IMR-90 (cell line): ENCODE results near the gene SF3A2. TPM values are rescaled to one million over a fixed set of nuclear protein-coding genes. Genes with fewer than 3 reads are reported as not detected.
A peak's percentile ranks its signal among the peaks of the same experiment; 100 is the strongest.

Experiments used
- ATAC-seq: fragments of 200-7000 bp; cut with Tn5 transposase; 2 replicates; pipeline ENCODE4 v1.9.1; 2020; ENCODE audit warnings: low read depth, mild to moderate bottlenecking, moderate library complexity
- BruUV-seq: library from RNA; stranded (reverse); fragments of 400-500 nt; replicated peaks from 2 replicates; lab custom pipeline; 2021; lab: Mats Ljungman, UMichigan
- CTCF ChIA-PET: fragments of 300-600 bp; formaldehyde crosslinking; extraction: SDS; loops from one replicate; lab custom pipeline; 2021; ENCODE audit warnings: antibody characterized with exemption; lab: Yijun Ruan, JAX
- POLR2A ChIA-PET: fragments of 300-600 bp; sonication (Branson Sonifier 250); formaldehyde crosslinking; loops from one replicate; lab custom pipeline; 2022; ENCODE audit warnings: antibody characterized with exemption; ENCODE audit not compliant: unreplicated experiment; lab: Charles Lee
- DNase-seq: peaks from one replicate; pipeline ENCODE4 v3.0.0; 2013
- H2AFZ ChIP-seq: replicated peaks from 2 replicates; pipeline ENCODE3; 2013; ENCODE audit warnings: low read length, mild to moderate bottlenecking; ENCODE audit not compliant: poor library complexity
- H2AK5ac ChIP-seq: 2 replicates; pipeline ENCODE4 v1.6.1; 2013; ENCODE audit warnings: low read depth, low read length, inconsistent platforms
- H2AK9ac ChIP-seq: replicated peaks from 2 replicates; pipeline ENCODE3; 2013; ENCODE audit warnings: mild to moderate bottlenecking, low read depth, low read length, moderate library complexity; ENCODE audit not compliant: poor library complexity
- H2BK120ac ChIP-seq: 2 replicates; pipeline ENCODE4 v1.6.1; 2013; ENCODE audit warnings: low read depth, low read length, inconsistent platforms
- H2BK15ac ChIP-seq: 3 replicates; pipeline ENCODE4 v1.6.1; 2013; ENCODE audit warnings: low read depth, low read length, inconsistent platforms
- H2BK20ac ChIP-seq: 2 replicates; pipeline ENCODE4 v1.6.1; 2013; ENCODE audit warnings: low read depth, mild to moderate bottlenecking, inconsistent platforms, low read length, moderate library complexity
- H2BK5ac ChIP-seq: 2 replicates; pipeline ENCODE4 v1.6.1; 2013; ENCODE audit warnings: mild to moderate bottlenecking, low read depth, low read length, inconsistent platforms; ENCODE audit not compliant: poor library complexity, severe bottlenecking
- H3K14ac ChIP-seq: replicated peaks from 2 replicates; pipeline ENCODE4 v1.6.1; 2013; ENCODE audit warnings: low read depth, low read length, inconsistent platforms
- H3K18ac ChIP-seq: 2 replicates; pipeline ENCODE4 v1.6.1; 2013; ENCODE audit warnings: low read depth, low read length, control low read depth
- H3K23ac ChIP-seq: 2 replicates; pipeline ENCODE4 v1.6.1; 2013; ENCODE audit warnings: low read depth, low read length, inconsistent platforms
- H3K27ac ChIP-seq: 2 replicates; pipeline ENCODE4 v1.5.1; 2013; ENCODE audit warnings: mild to moderate bottlenecking, control low read depth, low read length; ENCODE audit not compliant: insufficient read depth
- H3K27me3 ChIP-seq: 2 replicates; pipeline ENCODE4 v1.6.1; 2013; ENCODE audit warnings: low read length; ENCODE audit not compliant: control insufficient read depth, insufficient read depth
- H3K36me3 ChIP-seq: 2 replicates; pipeline ENCODE4 v1.6.1; 2013; ENCODE audit warnings: low read length, mixed read lengths; ENCODE audit not compliant: control insufficient read depth, insufficient read depth
- H3K4ac ChIP-seq: 2 replicates; pipeline ENCODE4 v1.6.1; 2013; ENCODE audit warnings: low read depth, low read length, inconsistent platforms
- H3K4me1 ChIP-seq: 2 replicates; pipeline ENCODE4 v1.6.1; 2013; ENCODE audit warnings: low read length, mixed read lengths; ENCODE audit not compliant: control insufficient read depth, insufficient read depth
- H3K4me2 ChIP-seq: 2 replicates; pipeline ENCODE4 v1.6.1; 2013; ENCODE audit warnings: low read depth, mild to moderate bottlenecking, control low read depth, low read length, moderate library complexity
- H3K4me3 ChIP-seq: 2 replicates; pipeline ENCODE4 v1.5.1; 2013; ENCODE audit warnings: low read depth, mild to moderate bottlenecking, control low read depth, low read length, moderate library complexity; ENCODE audit not compliant: insufficient read depth
- H3K56ac ChIP-seq: 2 replicates; pipeline ENCODE4 v1.6.1; 2013; ENCODE audit warnings: low read length, inconsistent platforms; ENCODE audit not compliant: insufficient read depth; ENCODE audit errors: extremely low read depth
- H3K79me1 ChIP-seq, 2 experiments: 2 replicates each; pipeline ENCODE4 v1.6.1; 2013; ENCODE audit warnings: low read length in 2 of 2, inconsistent platforms in 1 of 2, low read depth in 1 of 2
- H3K9ac ChIP-seq: 2 replicates; pipeline ENCODE4 v1.6.1; 2013; ENCODE audit warnings: low read depth, low read length, control low read depth
- H3K9me1 ChIP-seq: 2 replicates; pipeline ENCODE4 v1.6.1; 2013; ENCODE audit warnings: low read length, inconsistent platforms; ENCODE audit not compliant: insufficient read depth
- H3K9me3 ChIP-seq: 2 replicates; pipeline ENCODE4 v1.6.1; 2013; ENCODE audit warnings: low read length; ENCODE audit not compliant: control insufficient read depth, insufficient read depth
- H4K20me1 ChIP-seq: 2 replicates; pipeline ENCODE4 v1.6.1; 2013; ENCODE audit warnings: low read length, inconsistent platforms; ENCODE audit not compliant: insufficient read depth
- H4K5ac ChIP-seq: 2 replicates; pipeline ENCODE4 v1.6.1; 2013; ENCODE audit warnings: mild to moderate bottlenecking, low read depth, low read length, control low read depth
- H4K8ac ChIP-seq, 2 experiments: 2 replicates each; pipeline ENCODE4 v1.6.1; 2013; ENCODE audit warnings: low read depth in 2 of 2, low read length in 2 of 2, control low read depth in 1 of 2, inconsistent platforms in 1 of 2
- H4K91ac ChIP-seq: 2 replicates; pipeline ENCODE4 v1.6.1; 2013; ENCODE audit warnings: low read depth, low read length, inconsistent platforms; ENCODE audit not compliant: insufficient read depth
- BHLHE40 ChIP-seq: fragments of 150-350 bp; IDR thresholded peaks from 2 replicates; pipeline ENCODE4 v1.6.1; 2016; ENCODE audit warnings: mild to moderate bottlenecking, low read depth, low read length
- CEBPB ChIP-seq: IDR thresholded peaks from 2 replicates; pipeline ENCODE4 v1.6.1; 2012; ENCODE audit warnings: low read depth, low read length, improper control_type of control experiment
- CTCF ChIP-seq: conservative IDR thresholded peaks from 2 replicates; pipeline ENCODE4 v1.5.1; 2012; ENCODE audit warnings: mild to moderate bottlenecking, low read depth, low read length, improper control_type of control experiment
- ELK1 ChIP-seq: fragments of 150-350 bp; IDR thresholded peaks from 2 replicates; pipeline ENCODE4 v1.6.1; 2016; ENCODE audit warnings: low read depth, mild to moderate bottlenecking, low read length, moderate library complexity, borderline replicate concordance
- FOS ChIP-seq: fragments of 150-350 bp; IDR thresholded peaks from 2 replicates; pipeline ENCODE4 v1.6.1; 2016; ENCODE audit warnings: low read depth, low read length
- MAZ ChIP-seq: IDR thresholded peaks from 2 replicates; pipeline ENCODE4 v1.6.1; 2012; ENCODE audit warnings: low read depth, mild to moderate bottlenecking, low read length, improper control_type of control experiment, moderate library complexity, borderline replicate concordance
- NFE2L2 ChIP-seq: fragments of 150-350 bp; IDR thresholded peaks from 2 replicates; pipeline ENCODE4 v1.6.1; 2016; ENCODE audit warnings: low read depth, mild to moderate bottlenecking, low read length
- POLR2A ChIP-seq: IDR thresholded peaks from 2 replicates; pipeline ENCODE4 v1.6.1; 2012; ENCODE audit warnings: mild to moderate bottlenecking, low read depth, low read length
- RAD21 ChIP-seq: IDR thresholded peaks from 2 replicates; pipeline ENCODE4 v1.6.1; 2012; ENCODE audit warnings: low read length, improper control_type of control experiment
- SMC3 ChIP-seq: fragments of 150-350 bp; IDR thresholded peaks from 2 replicates; pipeline ENCODE4 v1.6.1; 2016; ENCODE audit warnings: low read depth, mild to moderate bottlenecking, antibody characterized with exemption, low read length, moderate library complexity
- USF2 ChIP-seq: fragments of 150-350 bp; IDR thresholded peaks from 2 replicates; pipeline ENCODE4 v1.6.1; 2017; ENCODE audit warnings: mild to moderate bottlenecking, antibody characterized with exemption, low read length, low read depth
- WGBS, 2 experiments: methylation state at CpG; one replicate each; pipeline versions ENCODE4 v1.1.5 to v1.1.7; 2013; ENCODE audit warnings: missing lambda C conversion rate in 2 of 2; ENCODE audit not compliant: insufficient read length in 1 of 2; ENCODE audit errors: extremely low coverage in 2 of 2; 5-methylcytosine and 5-hydroxymethylcytosine counted together
- dilution Hi-C: fragments of 300-500 bp; cut with HindIII; formaldehyde crosslinking; loops from one replicate; pipeline ENCODE4 v1.14.3; 2018; ENCODE audit warnings: low sequenced_read_pairs; ENCODE audit not compliant: unreplicated experiment
- in situ Hi-C: fragments of 300-500 bp; cut with MboI; formaldehyde crosslinking; loops from 3 replicates; pipeline ENCODE4 v1.14.3; 2019; ENCODE audit warnings: low sequenced_read_pairs, inconsistent platforms, mixed read lengths
- intact Hi-C: fragments of 100-400 bp; cut with micrococcal nuclease; formaldehyde crosslinking; loops from 2 replicates; pipeline ENCODE4 v1.10.0; 2022
- polyA plus RNA-seq, 3 experiments: library from polyadenylated mRNA; depleted of rRNA; stranded (reverse); fragments of >200 nt; gene quantifications; 2 replicates each; pipeline ENCODE4 v1.2.3, GENCODE V29; 2012; ENCODE audit warnings: low replicate concordance in 1 of 3
- total RNA-seq: library from RNA; depleted of rRNA; stranded (reverse); fragments of >200 nt; gene quantifications from 2 replicates; pipeline ENCODE4 v1.2.3, GENCODE V29; 2012

The SF3A2 gene
- total and polyA plus RNA-seq, 2 of the 4 experiments (the other 2 are of a cell fraction) = 4.8 to 34.5 TPM

GRCh38 chr19:2237051-2237868 lies 636 bp downstream of the SF3A2 start (continued):
- no peak for TF ChIP-seq POLR2A

- POLR2A ChIA-PET = no interaction called here
Observed at GRCh38 chr19:2237869-2238153, 1.2 kb downstream of the SF3A2 start.

More at GRCh38 chr19:2237869-2238153, 1.2 kb downstream of the SF3A2 start:
- H2AK9ac ChIP-seq = peak overlapping the region; percentile 82
- peak overlapping the region; percentile 94 for H3K4me2 ChIP-seq
- H3K36me3 ChIP-seq = peaks cover 15% of the 10 kb centered on the region
- peak overlapping the region; percentile 82; the same call in 1 of the 2 replicates for H3K4ac ChIP-seq
- H3K79me1 ChIP-seq = peaks cover under 1 to 65% of the 10 kb centered on the region in 2 experiments; a peak in 3 of 4 replicates
- no peak overlapping the region for H3K9ac ChIP-seq
- no peak overlapping the region for H4K91ac ChIP-seq
- peaks cover 13% of the 10 kb centered on the region for H3K9me1 ChIP-seq
- intact Hi-C loops (loop anchor here (2.0 to 5.0 kb wide), 2 partner anchors 79 to 374 kb away; no protein-coding TSS in a partner anchor), dilution Hi-C loops (no loop called here), in situ Hi-C loops (no loop called here)
- no peak for TF ChIP-seq MAZ
- no peak for TF ChIP-seq RAD21
- no peak for TF ChIP-seq USF2
- no peak for TF ChIP-seq CEBPB
- TF ChIP-seq CTCF = no peak
- TF ChIP-seq NFE2L2 = no peak
- TF ChIP-seq POLR2A = no peak
- no peak for TF ChIP-seq BHLHE40
- no peak for TF ChIP-seq ELK1
- no peak for TF ChIP-seq FOS
- no peak for TF ChIP-seq SMC3
- H3K27me3 ChIP-seq = no peaks in the 10 kb centered on the region
- no peak for ATAC-seq
- no peak overlapping the region for H4K5ac ChIP-seq
- H3K23ac ChIP-seq = peak overlapping the region; percentile 39; the same call in 1 of the 2 replicates
- H2AK5ac ChIP-seq = peak overlapping the region; percentile 97; the same call in 1 of the 2 replicates
- no peak for DNase-seq
- H3K18ac ChIP-seq = no peak overlapping the region
- no peak overlapping the region for H2BK120ac ChIP-seq
- WGBS, 2 experiments = 100% methylated on average over 1 of the region's 6 CpGs; no CpG with 5 or more reads in 1 of the 2 experiments
- CTCF ChIA-PET = interaction anchor here (1.6 kb wide), 1 partner anchor 24 kb away, joined by 6 read pairs; no protein-coding TSS in a partner anchor
- H4K20me1 ChIP-seq = peaks cover 52% of the 10 kb centered on the region
- H3K27ac ChIP-seq = no peak overlapping the region
- H3K4me3 ChIP-seq = peak overlapping the region; percentile 67
- no peak overlapping the region; the same call in 1 of the 2 replicates for H3K14ac ChIP-seq
- no peak overlapping the region for H3K56ac ChIP-seq
- peak overlapping the region in 1 of 2 experiments; percentile 92; a peak in 1 of 4 replicates for H4K8ac ChIP-seq
- peaks cover 22% of the 10 kb centered on the region for H3K4me1 ChIP-seq
- H2BK5ac ChIP-seq = no peak overlapping the region
- H2BK20ac ChIP-seq = no peak overlapping the region
- H2AFZ ChIP-seq = no peak overlapping the region
- BruUV-seq = no TSS peak
- H3K9me3 ChIP-seq = no peaks in the 10 kb centered on the region
- no peak overlapping the region for H2BK15ac ChIP-seq
